Measurements from ENCODE around the gene VPS54.
"Not testable (repeated sequence)": the region's sequence is repeated elsewhere in the genome, so short reads cannot be mapped to it uniquely, and the experiment has no call there.

The VPS54 gene

GRCh38 chr2:63981702-63982103 lies 37.5 kb downstream of the VPS54 start:
- TF ChIP-seq CTCF (IDR thresholded peaks at IDR 0.05; ENCODE audit: borderline replicate concordance, insufficient read depth, low read depth, low read length) = no peak
- no peak overlapping the region for H3K4me3 ChIP-seq (ENCODE audit: low read depth, low read length)

GRCh38 chr2:63980794-63981193 lies 38.4 kb downstream of the VPS54 start:
- no peak for TF ChIP-seq CTCF (IDR thresholded peaks at IDR 0.05; ENCODE audit: borderline replicate concordance, insufficient read depth, low read depth, low read length)
- H3K4me3 ChIP-seq (ENCODE audit: low read depth, low read length) = no peak overlapping the region

- H3K4me3 ChIP-seq (ENCODE audit: low read depth, low read length) = no peak overlapping the region
- no peak for TF ChIP-seq CTCF (IDR thresholded peaks at IDR 0.05; ENCODE audit: borderline replicate concordance, insufficient read depth, low read depth, low read length)
These were observed 41.3 kb downstream of the VPS54 start for GRCh38 chr2:63977904-63978303.

- no peak for TF ChIP-seq CTCF (IDR thresholded peaks at IDR 0.05; ENCODE audit: borderline replicate concordance, insufficient read depth, low read depth, low read length)
- no peak overlapping the region for H3K4me3 ChIP-seq (ENCODE audit: low read depth, low read length)
These were observed 43.1 kb downstream of the VPS54 start for GRCh38 chr2:63976125-63976510.

- TF ChIP-seq CTCF (IDR thresholded peaks at IDR 0.05; ENCODE audit: borderline replicate concordance, insufficient read depth, low read depth, low read length) = no peak
- H3K4me3 ChIP-seq (ENCODE audit: low read depth, low read length) = no peak overlapping the region
These were observed 43.6 kb downstream of the VPS54 start for GRCh38 chr2:63975437-63976124.

- not testable (repeated sequence) for H3K4me3 ChIP-seq (ENCODE audit: low read depth, low read length)
These were observed 44.2 kb downstream of the VPS54 start for GRCh38 chr2:63975036-63975435.

- no peak overlapping the region for H3K4me3 ChIP-seq (ENCODE audit: low read depth, low read length)
- TF ChIP-seq CTCF (IDR thresholded peaks at IDR 0.05; ENCODE audit: borderline replicate concordance, insufficient read depth, low read depth, low read length) = no peak
These were observed 57.0 kb downstream of the VPS54 start for GRCh38 chr2:63962186-63962585.

Data from GM12875 (cell line).